Stimulated activated CD4-positive, alpha-beta T cell treated with anti-CD3 and anti-CD28 coated beads, Interleukin-1b, Interleukin-23, amount 100 ng/mL, for 1 hour (primary cell): ENCODE results near the gene TAF4B.

Experiments used
- DNase-seq, 2 donors: peaks; one replicate each; pipeline ENCODE4 v3.0.0-alpha.2; 2020; ENCODE audit warnings: low read depth in 2 of 2

The TAF4B gene

GRCh38 chr18:26383454-26384270 is 157.4 kb downstream of the TAF4B start:
- no peak for DNase-seq

- no peak for DNase-seq
These were observed 159.8 kb downstream of the TAF4B start for GRCh38 chr18:26386002-26386401.

- no peak for DNase-seq
These were observed 160.2 kb downstream of the TAF4B start for GRCh38 chr18:26386441-26386840.

- no peak for DNase-seq
These were observed 167.9 kb downstream of the TAF4B start for GRCh38 chr18:26394047-26394654.

GRCh38 chr18:26397019-26397418 is 170.8 kb downstream of the TAF4B start:
- no peak for DNase-seq

- DNase-seq = no peak
These were observed 177.2 kb downstream of the TAF4B start for GRCh38 chr18:26403491-26403890.

- DNase-seq = no peak
These were observed 179.1 kb downstream of the TAF4B start for GRCh38 chr18:26405190-26405801.

GRCh38 chr18:26406324-26406723 is 180.1 kb downstream of the TAF4B start:
- DNase-seq = no peak

GRCh38 chr18:26406854-26407517 is 180.7 kb downstream of the TAF4B start:
- DNase-seq = no peak

- no peak for DNase-seq
These were observed 181.7 kb downstream of the TAF4B start for GRCh38 chr18:26407736-26408601.

- DNase-seq = no peak
These were observed 182.8 kb downstream of the TAF4B start for GRCh38 chr18:26409091-26409490.

GRCh38 chr18:26414901-26415440 is 188.7 kb downstream of the TAF4B start:
- no peak for DNase-seq

GRCh38 chr18:26415631-26416030 is 189.4 kb downstream of the TAF4B start:
- no peak for DNase-seq

- no peak for DNase-seq
These were observed 190.5 kb downstream of the TAF4B start for GRCh38 chr18:26416652-26417150.

GRCh38 chr18:26417190-26417589 is 190.9 kb downstream of the TAF4B start:
- DNase-seq = no peak

GRCh38 chr18:26418225-26418624 is 192.0 kb downstream of the TAF4B start:
- no peak for DNase-seq

GRCh38 chr18:26419746-26420145 is 193.5 kb downstream of the TAF4B start:
- no peak for DNase-seq

GRCh38 chr18:26421503-26421902 is 195.3 kb downstream of the TAF4B start:
- no peak for DNase-seq

GRCh38 chr18:26421931-26422330 is 195.7 kb downstream of the TAF4B start:
- DNase-seq = no peak

- DNase-seq = no peak
These were observed 196.4 kb downstream of the TAF4B start for GRCh38 chr18:26422472-26423162.
